ENCODE data around the gene MFAP3.

DNA sequence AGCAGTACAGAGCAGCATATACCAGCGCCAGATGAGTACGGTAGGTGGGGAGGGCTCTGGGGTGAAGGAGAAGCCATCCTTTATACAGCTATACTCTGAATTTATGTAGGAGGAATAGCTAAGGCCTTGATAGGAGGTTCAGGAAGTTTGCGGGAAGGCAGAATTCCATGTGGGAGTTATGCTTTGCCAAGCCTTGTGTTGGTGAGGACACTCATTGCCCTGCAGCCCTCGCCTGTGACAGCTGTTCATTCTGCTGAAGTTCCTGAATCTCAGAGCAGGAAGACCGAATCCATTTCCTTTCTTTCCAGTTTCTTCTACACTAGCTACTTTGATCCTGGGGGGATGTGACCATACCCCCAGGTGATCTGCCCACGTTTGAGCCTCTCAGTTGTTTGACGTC, 7.7 kb downstream of the MFAP3 start:
- TF ChIP-seq CBX2 (IDR thresholded peaks at IDR 0.05; ENCODE audit: borderline replicate concordance, low read depth) (no peak), USF2 (IDR thresholded peaks at IDR 0.05) (no peak), CTCF (IDR thresholded peaks at IDR 0.05) (no peak), RFX5 (IDR thresholded peaks at IDR 0.05) (no peak), KDM1A (IDR thresholded peaks at IDR 0.05; ENCODE audit: low read depth) (no peak), TP53 (CRISPR knock-in tag; IDR thresholded peaks at IDR 0.05) (no peak), EHMT2 (IDR thresholded peaks at IDR 0.05; ENCODE audit: low read depth) (no peak), MAX (IDR thresholded peaks at IDR 0.05) (no peak), PHF8 (IDR thresholded peaks at IDR 0.05; ENCODE audit: borderline replicate concordance, low read depth) (no peak), GATA3 (IDR thresholded peaks at IDR 0.05; ENCODE audit: borderline replicate concordance) (no peak), POLR2A (IDR thresholded peaks at IDR 0.05; ENCODE audit: low read length) (no peak), EP300 (IDR thresholded peaks at IDR 0.05) (no peak), MAZ (IDR thresholded peaks at IDR 0.05; ENCODE audit: borderline replicate concordance, low read depth, low read length) (no peak), POLR2AphosphoS2 (conservative IDR thresholded peaks at IDR 0.05; ENCODE audit: low read length) (no peak)
